Mesendoderm (in vitro differentiated cells): ENCODE measurements around the gene DISP2.

Experiments used
- DNase-seq: peaks from one replicate; pipeline ENCODE4 v3.0.0; 2013
- H2AK5ac ChIP-seq: 2 replicates; pipeline ENCODE4 v1.6.1; 2013; ENCODE audit warnings: low read length, inconsistent platforms
- H2BK120ac ChIP-seq: 2 replicates; pipeline ENCODE4 v1.6.1; 2013; ENCODE audit warnings: low read depth, mild to moderate bottlenecking, low read length, moderate library complexity, mixed read lengths
- H2BK15ac ChIP-seq: replicated peaks from 2 replicates; pipeline ENCODE4 v1.6.1; 2013; ENCODE audit warnings: low read depth, mild to moderate bottlenecking, moderate library complexity
- H2BK5ac ChIP-seq: 2 replicates; pipeline ENCODE4 v1.6.1; 2013; ENCODE audit warnings: low read length, inconsistent platforms
- H3K18ac ChIP-seq: 2 replicates; pipeline ENCODE4 v1.6.1; 2013; ENCODE audit warnings: mild to moderate bottlenecking, low read length, mixed read lengths
- H3K23ac ChIP-seq: one replicate; pipeline ENCODE4 v1.6.1; 2013; ENCODE audit warnings: low read length
- H3K27ac ChIP-seq: 2 replicates; pipeline ENCODE4 v1.5.1; 2013; ENCODE audit warnings: low read depth, mild to moderate bottlenecking, inconsistent platforms, low read length, moderate library complexity
- H3K27me3 ChIP-seq: 2 replicates; pipeline ENCODE4 v1.6.1; 2013; ENCODE audit warnings: low read length, control low read depth, mild to moderate bottlenecking, inconsistent platforms; ENCODE audit not compliant: insufficient read depth, poor library complexity
- H3K36me3 ChIP-seq: 2 replicates; pipeline ENCODE4 v1.6.1; 2013; ENCODE audit warnings: low read length, inconsistent platforms; ENCODE audit not compliant: control insufficient read depth, insufficient read depth
- H3K4ac ChIP-seq: one replicate; pipeline ENCODE4 v1.6.1; 2013; ENCODE audit warnings: low read depth, mild to moderate bottlenecking, low read length, moderate library complexity
- H3K4me1 ChIP-seq: 2 replicates; pipeline ENCODE4 v1.6.1; 2013; ENCODE audit warnings: low read depth, low read length, inconsistent platforms; ENCODE audit not compliant: control insufficient read depth
- H3K4me2 ChIP-seq: 2 replicates; pipeline ENCODE4 v1.6.1; 2013; ENCODE audit warnings: low read length
- H3K4me3 ChIP-seq: 2 replicates; pipeline ENCODE4 v1.5.1; 2013; ENCODE audit warnings: mild to moderate bottlenecking, low read length
- H3K56ac ChIP-seq: one replicate; pipeline ENCODE4 v1.6.1; 2013; ENCODE audit warnings: low read length
- H3K79me1 ChIP-seq: 2 replicates; pipeline ENCODE4 v1.6.1; 2013; ENCODE audit warnings: low read length, inconsistent platforms
- H3K79me2 ChIP-seq: 2 replicates; pipeline ENCODE4 v1.6.1; 2013; ENCODE audit warnings: mild to moderate bottlenecking, low read length; ENCODE audit not compliant: control insufficient read depth, insufficient read depth
- H3K9ac ChIP-seq: 2 replicates; pipeline ENCODE4 v1.6.1; 2013; ENCODE audit warnings: low read length, inconsistent platforms
- H4K5ac ChIP-seq: one replicate; pipeline ENCODE4 v1.6.1; 2013; ENCODE audit warnings: low read length
- H4K8ac ChIP-seq: one replicate; pipeline ENCODE4 v1.6.1; 2013; ENCODE audit warnings: low read depth, mild to moderate bottlenecking, control low read depth, low read length, moderate library complexity
- WGBS: extraction: QIAGEN DNeasy Blood & Tissue Kit; methylation state at CpG from one replicate; pipeline ENCODE4 v1.1.7; 2013; ENCODE audit warnings: low lambda C conversion rate, missing lambda C conversion rate; ENCODE audit not compliant: insufficient coverage; ENCODE audit errors: extremely low coverage; 5-methylcytosine and 5-hydroxymethylcytosine counted together

DISP2 gene

DNA sequence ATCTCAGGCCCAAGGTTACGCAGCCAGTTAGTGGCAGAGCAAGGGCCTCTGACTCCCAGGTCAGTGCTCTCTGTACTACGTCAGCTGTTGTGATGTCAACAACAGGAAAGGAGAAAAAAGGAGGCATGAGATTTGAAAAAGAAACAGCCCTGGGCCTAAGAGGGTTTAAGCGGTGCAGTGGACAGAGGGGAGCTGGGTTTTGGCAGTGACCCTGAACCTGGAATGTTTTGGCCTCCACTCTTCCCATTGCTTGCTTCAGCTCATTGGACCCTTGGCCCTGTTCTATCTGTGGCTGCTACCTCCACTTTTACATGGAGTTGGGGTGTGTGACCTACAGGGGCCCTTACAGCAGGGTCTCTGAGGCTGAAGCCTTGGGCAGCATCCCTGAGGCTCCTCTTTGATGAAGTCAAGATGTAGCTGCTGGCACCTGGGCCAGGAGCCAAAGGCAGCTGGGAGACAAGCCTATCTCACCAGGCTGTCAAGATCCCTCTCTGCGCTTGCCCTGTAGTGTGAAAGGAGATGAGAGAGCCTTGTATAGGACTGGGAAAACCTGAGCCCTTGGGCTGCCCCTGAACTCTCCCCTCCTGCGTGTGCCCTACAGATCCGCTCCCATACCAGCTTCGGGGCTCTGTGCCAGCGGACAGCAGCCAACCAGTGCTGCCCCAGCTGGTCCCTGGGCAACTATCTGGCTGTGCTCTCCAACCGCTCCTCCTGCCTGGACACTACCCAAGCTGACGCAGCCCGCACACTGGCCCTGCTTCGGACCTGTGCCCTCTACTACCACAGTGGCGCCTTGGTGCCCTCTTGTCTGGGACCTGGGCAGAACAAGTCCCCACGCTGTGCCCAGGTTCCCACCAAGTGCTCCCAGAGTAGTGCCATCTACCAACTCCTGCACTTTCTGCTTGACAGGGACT is 8.7 kb downstream of the DISP2 start:
- no peaks in the 10 kb centered on the region for H3K4me1 ChIP-seq
- no peak overlapping the region for H3K4me2 ChIP-seq
- H3K56ac ChIP-seq = no peak overlapping the region
- H3K27me3 ChIP-seq = no peaks in the 10 kb centered on the region
- DNase-seq = no peak
- H3K9ac ChIP-seq = no peak overlapping the region
- no peaks in the 10 kb centered on the region for H3K36me3 ChIP-seq
- WGBS = no CpG with 5 or more reads among the region's 14 CpGs
- no peaks in the 10 kb centered on the region for H3K79me2 ChIP-seq
- no peak overlapping the region for H4K8ac ChIP-seq
- no peak overlapping the region for H2BK15ac ChIP-seq
- no peak overlapping the region for H3K4me3 ChIP-seq
- H3K4ac ChIP-seq = no peak overlapping the region
- no peak overlapping the region for H3K23ac ChIP-seq
- H4K5ac ChIP-seq = no peak overlapping the region
- H3K27ac ChIP-seq = no peak overlapping the region
- no peak overlapping the region for H3K18ac ChIP-seq
- no peak overlapping the region for H2BK120ac ChIP-seq
- H2AK5ac ChIP-seq = no peak overlapping the region
- H3K79me1 ChIP-seq = no peaks in the 10 kb centered on the region
- no peak overlapping the region for H2BK5ac ChIP-seq

DNA sequence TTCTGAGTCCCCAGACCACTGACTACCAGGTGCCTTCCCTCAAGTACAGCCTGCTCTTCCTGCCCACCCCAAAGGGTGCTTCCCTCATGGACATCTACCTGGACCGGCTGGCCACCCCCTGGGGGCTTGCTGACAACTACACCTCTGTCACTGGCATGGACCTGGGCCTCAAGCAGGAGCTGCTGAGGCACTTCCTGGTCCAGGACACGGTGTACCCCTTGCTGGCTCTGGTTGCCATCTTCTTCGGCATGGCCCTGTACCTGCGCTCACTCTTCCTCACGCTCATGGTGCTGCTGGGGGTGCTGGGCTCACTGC is 9.3 kb downstream of the DISP2 start:
- H3K27me3 ChIP-seq = no peaks in the 10 kb centered on the region
- no peak overlapping the region for H2BK15ac ChIP-seq
- H3K4me2 ChIP-seq = no peak overlapping the region
- H3K27ac ChIP-seq = no peak overlapping the region
- H2AK5ac ChIP-seq = no peak overlapping the region
- no peaks in the 10 kb centered on the region for H3K79me1 ChIP-seq
- H2BK120ac ChIP-seq = no peak overlapping the region
- H3K36me3 ChIP-seq = no peaks in the 10 kb centered on the region
- WGBS = no CpG with 5 or more reads among the region's 5 CpGs
- H4K5ac ChIP-seq = no peak overlapping the region
- H3K4ac ChIP-seq = no peak overlapping the region
- no peaks in the 10 kb centered on the region for H3K4me1 ChIP-seq
- H3K9ac ChIP-seq = peak overlapping the region; percentile 21
- peak overlapping the region; percentile 59 for H3K56ac ChIP-seq
- no peak overlapping the region for H3K18ac ChIP-seq
- no peak overlapping the region for H2BK5ac ChIP-seq
- H4K8ac ChIP-seq = no peak overlapping the region
- H3K23ac ChIP-seq = peak overlapping the region; percentile 86
- H3K79me2 ChIP-seq = no peaks in the 10 kb centered on the region
- H3K4me3 ChIP-seq = no peak overlapping the region
- no peak for DNase-seq

DNA sequence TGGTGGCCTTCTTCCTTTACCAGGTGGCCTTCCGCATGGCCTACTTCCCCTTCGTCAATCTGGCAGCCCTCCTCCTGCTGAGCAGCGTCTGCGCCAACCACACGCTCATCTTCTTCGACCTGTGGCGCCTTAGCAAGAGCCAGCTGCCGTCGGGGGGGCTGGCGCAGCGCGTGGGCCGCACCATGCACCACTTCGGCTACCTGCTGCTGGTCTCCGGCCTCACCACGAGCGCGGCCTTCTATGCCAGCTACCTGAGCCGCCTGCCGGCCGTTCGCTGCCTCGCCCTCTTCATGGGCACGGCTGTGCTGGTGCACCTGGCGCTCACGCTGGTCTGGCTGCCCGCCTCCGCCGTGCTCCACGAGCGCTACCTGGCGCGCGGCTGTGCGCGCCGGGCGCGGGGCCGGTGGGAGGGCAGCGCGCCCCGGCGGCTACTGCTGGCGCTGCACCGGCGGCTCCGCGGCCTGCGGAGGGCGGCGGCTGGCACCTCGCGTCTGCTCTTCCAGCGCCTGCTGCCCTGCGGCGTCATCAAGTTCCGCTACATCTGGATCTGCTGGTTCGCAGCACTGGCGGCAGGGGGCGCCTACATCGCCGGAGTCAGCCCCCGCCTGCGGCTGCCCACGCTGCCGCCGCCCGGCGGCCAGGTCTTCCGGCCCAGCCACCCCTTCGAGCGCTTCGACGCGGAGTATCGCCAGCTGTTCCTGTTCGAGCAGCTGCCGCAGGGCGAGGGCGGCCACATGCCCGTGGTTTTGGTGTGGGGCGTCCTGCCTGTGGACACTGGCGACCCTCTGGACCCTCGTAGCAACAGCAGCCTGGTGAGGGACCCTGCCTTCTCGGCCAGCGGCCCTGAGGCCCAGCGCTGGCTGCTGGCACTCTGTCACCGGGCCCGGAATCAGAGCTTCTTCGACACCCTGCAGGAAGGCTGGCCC is 9.9 kb downstream of the DISP2 start:
- no peak overlapping the region for H2BK5ac ChIP-seq
- peak overlapping the region; percentile 86 for H3K23ac ChIP-seq
- no peak overlapping the region for H3K18ac ChIP-seq
- H3K4me3 ChIP-seq = no peak overlapping the region
- no CpG with 5 or more reads among the region's 91 CpGs for WGBS
- no peaks in the 10 kb centered on the region for H3K79me1 ChIP-seq
- no peak overlapping the region for H2BK15ac ChIP-seq
- H2AK5ac ChIP-seq = no peak overlapping the region
- H3K27me3 ChIP-seq = no peaks in the 10 kb centered on the region
- no peak overlapping the region for H3K27ac ChIP-seq
- no peaks in the 10 kb centered on the region for H3K36me3 ChIP-seq
- H3K79me2 ChIP-seq = no peaks in the 10 kb centered on the region
- peak overlapping the region; percentile 46 for H3K9ac ChIP-seq
- H2BK120ac ChIP-seq = no peak overlapping the region
- peaks cover 2% of the 10 kb centered on the region for H3K4me1 ChIP-seq
- no peak overlapping the region for H4K8ac ChIP-seq
- H3K56ac ChIP-seq = peak overlapping the region; percentile 85
- peak overlapping the region; percentile 68 for H3K4me2 ChIP-seq
- H3K4ac ChIP-seq = peak overlapping the region; percentile 1
- no peak overlapping the region for H4K5ac ChIP-seq
- peak; percentile 97 for DNase-seq

DNA sequence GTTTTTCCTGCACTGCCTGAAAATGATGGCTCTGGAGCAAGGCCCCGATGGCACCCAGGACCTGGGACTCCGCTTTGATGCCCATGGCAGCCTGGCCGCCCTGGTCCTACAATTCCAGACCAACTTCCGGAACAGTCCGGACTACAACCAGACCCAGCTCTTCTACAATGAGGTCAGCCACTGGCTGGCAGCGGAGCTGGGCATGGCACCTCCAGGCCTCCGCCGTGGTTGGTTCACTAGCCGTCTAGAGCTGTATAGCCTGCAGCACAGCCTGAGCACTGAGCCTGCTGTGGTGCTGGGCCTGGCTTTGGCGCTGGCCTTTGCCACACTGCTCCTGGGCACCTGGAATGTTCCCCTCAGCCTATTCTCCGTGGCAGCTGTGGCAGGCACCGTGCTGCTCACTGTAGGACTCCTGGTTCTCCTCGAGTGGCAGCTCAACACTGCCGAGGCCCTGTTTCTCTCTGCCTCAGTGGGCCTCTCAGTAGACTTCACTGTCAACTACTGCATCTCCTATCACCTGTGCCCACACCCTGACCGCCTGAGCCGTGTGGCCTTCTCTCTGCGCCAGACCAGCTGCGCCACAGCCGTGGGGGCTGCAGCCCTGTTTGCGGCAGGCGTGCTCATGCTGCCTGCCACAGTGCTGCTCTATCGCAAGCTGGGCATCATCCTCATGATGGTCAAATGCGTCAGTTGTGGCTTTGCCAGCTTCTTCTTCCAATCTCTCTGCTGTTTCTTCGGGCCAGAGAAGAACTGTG is 10.9 kb downstream of the DISP2 start:
- Histone ChIP-seq H3K4me1 (peaks cover 2% of the 10 kb centered on the region), H4K8ac (no peak overlapping the region), H2BK15ac (no peak overlapping the region), H3K4me3 (no peak overlapping the region), H2AK5ac (no peak overlapping the region), H3K27me3 (no peaks in the 10 kb centered on the region), H3K79me1 (no peaks in the 10 kb centered on the region), H3K4me2 (no peak overlapping the region), H3K4ac (peak overlapping the region; percentile 1), H3K56ac (no peak overlapping the region), H3K36me3 (no peaks in the 10 kb centered on the region), H3K9ac (no peak overlapping the region), H4K5ac (no peak overlapping the region), H2BK5ac (no peak overlapping the region), H2BK120ac (no peak overlapping the region), H3K79me2 (no peaks in the 10 kb centered on the region), H3K18ac (no peak overlapping the region), H3K23ac (no peak overlapping the region), H3K27ac (no peak overlapping the region)
- DNase-seq = no peak
- WGBS = no CpG with 5 or more reads among the region's 24 CpGs

DNA sequence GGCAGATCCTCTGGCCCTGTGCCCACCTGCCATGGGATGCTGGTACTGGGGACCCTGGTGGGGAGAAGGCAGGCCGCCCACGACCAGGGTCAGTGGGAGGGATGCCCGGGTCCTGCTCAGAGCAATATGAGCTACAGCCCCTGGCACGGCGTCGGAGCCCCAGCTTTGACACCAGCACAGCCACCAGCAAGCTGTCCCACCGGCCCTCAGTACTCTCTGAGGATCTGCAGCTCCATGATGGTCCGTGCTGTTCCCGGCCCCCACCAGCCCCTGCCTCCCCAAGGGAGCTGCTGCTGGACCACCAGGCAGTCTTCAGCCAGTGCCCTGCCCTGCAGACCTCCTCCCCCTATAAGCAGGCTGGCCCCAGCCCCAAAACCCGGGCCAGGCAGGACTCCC is 11.5 kb downstream of the DISP2 start:
- H3K9ac ChIP-seq = no peak overlapping the region
- H2BK120ac ChIP-seq = no peak overlapping the region
- no peak overlapping the region for H4K5ac ChIP-seq
- no peak overlapping the region for H3K56ac ChIP-seq
- no peaks in the 10 kb centered on the region for H3K36me3 ChIP-seq
- H3K4ac ChIP-seq = no peak overlapping the region
- H3K4me2 ChIP-seq = no peak overlapping the region
- no peak overlapping the region for H3K23ac ChIP-seq
- no CpG with 5 or more reads among the region's 10 CpGs for WGBS
- H4K8ac ChIP-seq = no peak overlapping the region
- no peak overlapping the region for H2BK15ac ChIP-seq
- no peaks in the 10 kb centered on the region for H3K79me2 ChIP-seq
- H2AK5ac ChIP-seq = no peak overlapping the region
- H2BK5ac ChIP-seq = no peak overlapping the region
- peaks cover 2% of the 10 kb centered on the region for H3K4me1 ChIP-seq
- no peak overlapping the region for H3K27ac ChIP-seq
- no peaks in the 10 kb centered on the region for H3K79me1 ChIP-seq
- H3K4me3 ChIP-seq = no peak overlapping the region
- DNase-seq = no peak
- H3K18ac ChIP-seq = no peak overlapping the region
- H3K27me3 ChIP-seq = no peaks in the 10 kb centered on the region
